Measurements from ENCODE around the gene ZNF660.
"Not testable (repeated sequence)": the region's sequence is repeated elsewhere in the genome, so short reads cannot be mapped to it uniquely, and the experiment has no call there.

The ZNF660 gene

DNA sequence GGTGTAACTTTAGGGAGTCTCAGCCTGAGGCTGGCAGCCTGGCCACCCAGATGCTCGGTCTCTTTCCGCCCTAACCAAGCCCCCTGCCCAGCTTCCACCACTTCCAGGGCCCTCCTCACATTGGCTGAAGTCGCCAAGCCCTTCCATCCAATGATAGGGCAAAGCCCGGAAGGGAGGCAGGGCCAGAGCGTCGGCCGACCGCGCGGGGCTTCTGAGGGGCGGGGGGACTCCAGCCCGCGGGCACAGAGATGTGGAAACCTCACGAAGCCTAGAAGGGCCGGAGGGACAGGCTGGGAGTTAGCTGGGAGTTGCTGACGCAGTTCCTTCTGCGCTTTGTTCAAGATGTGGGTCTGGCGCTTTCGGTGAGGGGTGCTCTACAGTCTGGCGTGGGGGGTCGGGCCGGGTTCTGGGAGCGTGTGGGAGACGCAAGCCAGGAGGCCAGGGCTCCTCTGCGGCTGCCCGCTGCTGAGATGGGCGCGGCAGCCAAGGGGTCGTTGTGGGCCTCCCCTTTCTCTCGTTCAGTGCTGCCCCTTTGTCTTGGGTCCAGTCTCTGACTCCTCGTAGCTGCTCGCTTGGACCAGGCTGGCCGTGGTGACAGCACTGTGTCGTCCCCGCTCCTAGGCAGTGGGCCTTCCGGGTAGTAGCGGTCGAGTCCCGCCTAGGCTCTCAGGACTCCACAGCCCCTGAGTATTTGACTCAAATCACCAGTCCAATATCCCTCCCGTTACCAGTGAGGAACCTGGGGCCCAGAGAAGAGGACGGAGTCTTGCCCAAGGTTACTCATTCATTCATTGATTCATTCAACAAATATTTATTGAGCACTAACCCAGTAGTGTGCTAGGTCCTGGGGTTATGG, at the start of gene ZNF660:
Gene ZNF660 (plus strand): TSS at position 319 of the 856 bp plus-strand sequence. CDS start 9,230 bp downstream, outside the sequence.
- DNase-seq (ENCODE audit: low read depth in 1 of 2, low spot score in 1 of 2), result no peak

DNA sequence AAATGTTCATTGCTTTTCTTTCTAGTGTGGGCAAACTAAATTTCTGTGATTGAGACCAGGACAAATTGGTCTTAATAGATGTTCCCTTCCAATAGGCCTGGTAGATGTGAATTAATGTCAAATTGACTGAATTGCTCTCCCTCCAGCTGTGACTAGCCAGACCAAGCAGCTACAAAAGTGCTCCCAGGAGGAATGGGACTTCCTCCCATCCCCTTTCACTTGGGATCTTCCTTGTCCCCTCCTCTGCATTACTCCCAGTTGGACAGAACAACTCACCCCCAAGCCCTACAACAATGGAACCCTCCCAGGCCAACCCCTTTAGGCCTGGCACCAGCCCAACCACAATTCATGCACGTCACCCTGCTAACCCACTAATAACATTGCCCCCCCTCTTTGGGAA, 49.4 kb upstream of the ZNF660 start:
- DNase-seq (ENCODE audit: low read depth in 1 of 2, low spot score in 1 of 2), result no peak

- DNase-seq (ENCODE audit: low read depth in 1 of 2, low spot score in 1 of 2), result not testable (repeated sequence)
These were observed 40.0 kb upstream of the ZNF660 start for GRCh38 chr3:44544811-44545210.

GRCh38 chr3:44554626-44555592, 29.9 kb upstream of the ZNF660 start, which contains the start of gene ZKSCAN7:
ZKSCAN7 (plus strand) TSS chr3:44555193; CDS start chr3:44557048, 1,855 bp downstream.
- peak; percentile 26 to 42 for DNase-seq (ENCODE audit: low read depth in 1 of 2, low spot score in 1 of 2)

DNA sequence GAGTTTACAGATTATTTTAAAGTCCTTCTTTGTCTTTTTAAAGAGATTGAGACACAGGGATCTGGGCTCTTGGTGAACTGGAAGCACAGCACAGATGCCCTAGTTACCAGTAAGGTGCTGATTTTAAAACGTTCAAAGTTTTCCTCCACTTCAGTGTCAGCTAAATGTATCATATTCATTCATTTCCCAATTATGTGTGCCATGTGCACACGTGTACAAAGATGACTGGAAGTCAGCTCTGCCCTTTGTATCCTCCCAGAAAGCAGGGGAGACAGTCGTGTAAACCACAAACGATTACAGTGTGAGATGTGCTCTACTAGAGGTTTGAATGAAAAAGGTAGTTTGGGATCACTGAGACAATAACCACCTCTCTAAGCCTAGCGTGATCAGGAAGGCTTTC, 29.0 kb upstream of the ZNF660 start:
- no peak for DNase-seq (ENCODE audit: low read depth in 1 of 2, low spot score in 1 of 2)

DNA sequence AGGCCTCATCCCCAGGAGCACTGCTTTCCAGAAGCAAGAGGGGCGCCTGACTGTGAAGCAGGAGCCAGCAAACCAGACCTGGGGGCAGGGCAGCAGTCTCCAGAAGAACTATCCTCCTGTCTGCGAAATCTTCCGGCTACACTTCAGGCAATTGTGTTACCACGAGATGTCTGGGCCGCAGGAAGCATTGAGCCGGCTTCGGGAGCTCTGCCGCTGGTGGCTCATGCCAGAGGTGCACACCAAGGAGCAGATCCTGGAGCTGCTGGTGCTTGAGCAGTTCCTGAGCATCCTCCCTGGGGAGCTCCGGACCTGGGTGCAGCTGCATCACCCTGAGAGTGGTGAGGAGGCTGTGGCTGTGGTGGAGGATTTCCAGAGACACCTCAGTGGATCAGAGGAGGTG, 27.7 kb upstream of the ZNF660 start:
- DNase-seq (ENCODE audit: low read depth in 1 of 2, low spot score in 1 of 2), result no peak

- DNase-seq (ENCODE audit: low read depth in 1 of 2, low spot score in 1 of 2), result no peak
These were observed 23.7 kb upstream of the ZNF660 start for GRCh38 chr3:44561076-44561475.

GRCh38 chr3:44562147-44562546, 22.6 kb upstream of the ZNF660 start:
- no peak for DNase-seq (ENCODE audit: low read depth in 1 of 2, low spot score in 1 of 2)

DNA sequence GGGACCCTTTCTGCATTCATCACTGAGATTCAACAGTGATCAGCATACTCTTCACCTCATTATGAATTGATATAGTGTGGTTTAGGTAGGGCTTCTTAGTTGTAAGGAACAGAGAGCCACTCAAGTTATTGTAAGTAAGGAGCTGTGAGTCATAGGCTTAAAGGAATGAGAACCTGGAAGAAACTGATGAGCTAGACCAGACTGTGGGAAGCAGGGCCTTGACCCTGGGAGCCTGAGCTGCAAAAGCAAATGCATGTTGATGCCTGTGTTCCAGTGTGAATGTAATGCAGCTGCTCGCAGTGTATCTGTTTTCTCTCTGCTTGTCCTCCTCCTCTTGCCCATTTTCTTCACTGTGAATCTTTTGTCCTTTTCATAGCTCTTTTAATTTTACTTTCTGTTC, 16.2 kb upstream of the ZNF660 start:
- no peak for DNase-seq (ENCODE audit: low read depth in 1 of 2, low spot score in 1 of 2)

DNA sequence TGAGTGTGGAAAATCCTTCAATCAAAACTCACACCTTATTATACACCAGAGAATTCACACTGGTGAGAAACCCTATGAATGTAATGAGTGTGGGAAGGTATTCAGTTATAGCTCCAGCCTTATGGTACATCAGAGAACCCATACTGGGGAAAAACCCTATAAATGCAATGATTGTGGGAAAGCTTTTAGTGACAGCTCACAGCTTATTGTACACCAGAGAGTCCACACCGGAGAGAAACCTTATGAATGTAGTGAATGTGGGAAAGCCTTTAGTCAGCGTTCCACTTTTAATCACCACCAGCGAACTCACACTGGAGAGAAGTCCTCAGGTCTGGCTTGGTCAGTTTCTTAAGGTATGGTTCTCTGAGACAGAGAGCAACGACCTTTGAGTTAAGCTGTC, 13.7 kb upstream of the ZNF660 start:
- no peak for DNase-seq (ENCODE audit: low read depth in 1 of 2, low spot score in 1 of 2)

- no peak for DNase-seq (ENCODE audit: low read depth in 1 of 2, low spot score in 1 of 2)
These were observed 8.2 kb upstream of the ZNF660 start for GRCh38 chr3:44576613-44577012.

DNA sequence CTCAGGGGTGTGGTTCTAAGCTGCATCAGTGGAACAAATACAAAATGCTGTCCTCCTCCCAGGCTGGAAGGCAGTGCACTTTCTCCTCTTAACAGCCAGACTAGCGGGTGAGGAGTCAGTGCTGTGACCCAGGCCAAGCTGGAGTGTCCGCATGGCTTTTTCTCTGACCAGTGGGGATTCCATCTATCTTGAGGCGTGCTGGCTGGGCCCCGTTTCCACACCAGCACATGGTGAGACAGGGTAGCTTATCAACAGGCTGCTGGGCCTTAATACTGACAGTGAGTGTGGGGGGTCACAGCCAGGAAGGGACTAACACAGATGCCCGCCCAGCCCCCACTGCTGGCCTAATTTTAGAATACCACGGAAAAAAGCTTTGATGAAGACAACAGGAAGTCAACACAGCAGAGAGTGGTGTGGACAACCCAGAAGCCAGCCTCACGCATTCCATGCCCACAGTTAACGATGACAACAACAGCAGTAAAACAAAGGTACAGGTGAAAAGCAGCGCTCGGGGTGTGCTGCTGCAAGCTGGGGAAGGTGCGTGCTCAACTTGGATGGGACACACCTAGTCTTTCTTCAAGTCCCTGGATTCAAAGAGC, 7.3 kb upstream of the ZNF660 start:
- DNase-seq (ENCODE audit: low read depth in 1 of 2, low spot score in 1 of 2), result not testable (repeated sequence)

GRCh38 chr3:44578316-44578715, 6.4 kb upstream of the ZNF660 start:
- DNase-seq (ENCODE audit: low read depth in 1 of 2, low spot score in 1 of 2), result not testable (repeated sequence)

DNA sequence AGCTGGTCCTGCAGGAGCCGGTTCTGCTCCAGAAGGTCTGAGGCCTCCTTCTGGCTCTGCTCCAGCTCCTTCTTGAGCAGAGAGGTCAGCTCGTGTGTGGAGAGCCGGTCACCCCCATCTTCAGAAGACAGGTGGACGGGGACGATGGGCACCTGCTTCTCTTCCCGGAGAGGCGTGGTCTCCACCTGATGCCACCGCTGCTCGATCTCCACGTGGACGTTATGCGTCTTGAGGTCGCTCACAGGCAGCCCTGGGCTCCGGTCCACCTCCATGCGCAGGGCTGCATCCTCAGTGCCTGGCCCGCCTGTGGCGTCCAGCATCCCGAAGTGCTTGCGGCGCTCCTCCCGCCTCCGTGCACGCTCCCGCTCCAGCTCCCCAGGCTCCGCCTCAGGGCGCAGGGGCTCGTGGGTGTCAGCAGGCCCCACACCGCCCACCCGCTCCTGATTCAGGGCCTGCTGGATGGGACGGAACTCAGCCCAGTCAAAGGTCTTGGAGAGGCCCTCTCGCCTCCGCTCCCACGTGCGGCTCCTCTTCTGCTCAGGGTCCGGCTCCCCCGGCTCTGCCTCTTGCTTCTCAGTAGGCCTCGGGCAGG, 5.7 kb upstream of the ZNF660 start:
- DNase-seq (ENCODE audit: low read depth in 1 of 2, low spot score in 1 of 2), result not testable (repeated sequence)

- DNase-seq (ENCODE audit: low read depth in 1 of 2, low spot score in 1 of 2), result not testable (repeated sequence)
These were observed 5.0 kb upstream of the ZNF660 start for GRCh38 chr3:44579749-44580148.

DNA sequence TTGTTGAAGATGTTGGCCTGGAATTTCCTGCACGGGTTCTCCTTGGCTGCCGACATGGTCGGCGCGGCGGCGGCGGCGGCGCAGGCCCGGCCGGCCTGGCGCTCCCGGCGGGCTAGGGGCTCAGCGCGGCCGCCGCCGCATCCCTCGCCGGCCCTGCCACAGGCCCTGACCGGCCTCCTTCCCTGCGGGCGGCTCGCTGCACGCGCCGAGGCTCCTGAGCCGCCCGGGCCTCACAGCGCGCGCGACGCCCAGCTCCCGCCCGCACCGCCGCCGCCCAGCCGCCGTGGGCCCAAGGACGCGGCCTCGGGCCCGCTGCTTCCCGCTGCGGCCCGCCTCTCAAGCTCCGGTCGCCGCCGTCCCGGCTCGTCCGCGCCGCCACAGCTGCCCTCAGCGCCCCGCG, 3.8 kb upstream of the ZNF660 start:
- DNase-seq (ENCODE audit: low read depth in 1 of 2, low spot score in 1 of 2), result not testable (repeated sequence)

GRCh38 chr3:44596621-44597020, 11.9 kb downstream of the ZNF660 start:
- DNase-seq (ENCODE audit: low read depth in 1 of 2, low spot score in 1 of 2), result no peak

- DNase-seq (ENCODE audit: low read depth in 1 of 2, low spot score in 1 of 2), result no peak
These were observed 17.0 kb downstream of the ZNF660 start for GRCh38 chr3:44601749-44602148.

DNA sequence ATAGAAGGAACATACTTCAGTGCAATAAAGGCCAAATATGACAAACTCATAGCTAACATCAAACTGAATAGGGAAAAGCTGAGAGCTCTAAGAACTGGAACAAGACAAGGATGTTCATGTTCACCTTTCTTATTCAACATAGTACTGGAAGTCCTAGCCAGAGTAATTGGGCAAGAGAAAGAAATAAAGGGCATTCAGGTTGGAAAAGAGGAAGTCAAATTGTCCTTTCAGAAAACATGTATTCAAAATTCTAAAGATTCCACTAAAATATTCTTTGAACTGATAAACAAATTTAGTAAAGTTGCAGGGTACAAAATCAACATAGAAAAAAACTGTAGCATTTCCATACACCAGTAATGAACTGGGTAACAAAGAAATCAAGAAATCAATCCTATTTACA, 27.9 kb downstream of the ZNF660 start:
- DNase-seq (ENCODE audit: low read depth in 1 of 2, low spot score in 1 of 2), result no peak

DNA sequence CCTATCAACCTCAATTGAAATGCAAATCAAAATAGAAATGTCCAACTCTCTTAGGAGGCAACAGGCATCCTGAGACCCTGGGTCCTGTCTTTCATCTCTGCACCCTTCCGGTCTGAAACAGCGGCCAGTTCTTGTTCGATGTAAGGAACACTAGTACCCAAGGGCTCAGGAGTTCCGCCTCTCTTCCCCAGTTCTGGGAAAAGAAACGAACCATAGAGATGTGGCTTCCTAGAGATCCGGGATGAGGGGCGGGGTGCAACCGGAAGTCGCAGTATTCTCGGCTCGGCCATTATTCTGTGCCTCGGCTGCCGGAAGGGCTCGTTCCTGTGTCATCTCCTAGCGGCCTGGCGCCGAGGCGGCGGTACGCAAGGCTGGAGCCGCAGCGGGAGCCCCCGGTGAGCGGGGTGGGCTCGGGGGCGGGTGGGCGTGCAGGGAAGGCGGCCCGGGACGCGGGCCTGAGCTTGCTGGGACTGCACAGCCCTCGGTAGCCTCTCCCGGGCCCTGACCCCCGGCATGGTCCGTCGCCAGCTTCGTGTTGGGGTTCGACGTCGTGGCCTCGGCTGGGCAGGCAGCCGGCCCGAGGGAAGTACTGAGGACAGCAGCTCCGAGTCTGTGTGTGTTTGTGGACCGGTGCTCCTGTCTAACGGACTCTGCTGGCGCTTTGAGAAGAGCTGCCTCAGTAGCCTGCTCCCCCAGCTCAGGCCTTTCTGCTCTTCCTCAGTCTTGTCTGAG, 40.2 kb downstream of the ZNF660 start, which contains the start of gene ZNF197:
Gene ZNF197 (plus strand): TSS at position 288 of the 732 bp plus-strand sequence. CDS start 4,119 bp downstream, outside the sequence.
- peak; percentile 36 to 48 for DNase-seq (ENCODE audit: low read depth in 1 of 2, low spot score in 1 of 2)
